Measurements from ENCODE around the gene ZNF140.
A peak's percentile ranks its signal among the peaks of the same experiment; 100 is the strongest.

ZNF140 gene

DNA sequence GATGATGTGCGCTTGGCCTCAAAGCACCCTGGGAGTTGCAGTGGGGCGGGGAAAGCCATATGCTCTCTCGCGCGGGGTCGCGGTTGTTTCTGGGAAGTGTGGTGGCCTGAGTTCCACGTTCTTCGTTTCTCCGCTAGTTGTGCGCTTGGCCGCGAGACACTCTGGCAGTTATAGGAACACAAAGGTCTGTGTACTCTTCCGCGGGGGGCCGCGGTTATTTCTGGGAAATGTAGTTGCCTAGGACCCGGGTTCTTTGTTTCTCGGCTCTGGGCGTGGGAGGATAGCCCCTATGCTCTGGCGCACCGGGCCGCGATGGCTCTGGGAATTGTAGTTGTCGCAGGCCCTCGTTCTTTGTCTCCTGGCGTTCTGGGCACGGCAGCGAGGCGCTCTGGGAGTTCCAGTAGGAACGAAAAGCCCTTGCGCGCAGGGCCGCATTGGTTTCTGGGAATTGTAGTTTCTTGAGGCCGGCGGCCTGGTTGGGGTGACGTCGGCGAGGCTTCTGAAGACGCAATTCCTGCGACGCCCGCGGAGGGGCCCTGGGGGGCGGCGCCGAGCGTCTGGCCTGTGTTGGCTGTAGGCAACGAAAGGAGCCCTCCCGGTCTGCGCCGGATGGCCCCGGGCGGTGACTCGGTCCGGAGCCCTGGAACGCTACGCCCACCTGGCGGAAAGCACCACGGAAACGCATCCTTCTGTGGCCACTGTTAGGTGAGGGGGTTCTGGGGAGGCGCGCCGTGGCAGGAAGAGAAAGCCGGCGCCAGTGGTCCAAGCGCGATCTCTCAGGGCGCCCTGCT, at the start of gene ZNF140:
ZNF140 (plus strand) TSS at position 556 of the 791 bp plus-strand sequence. CDS start 398 bp downstream, outside the sequence.
- peak; percentile 91 for DNase-seq (ENCODE audit: low read depth)

DNA sequence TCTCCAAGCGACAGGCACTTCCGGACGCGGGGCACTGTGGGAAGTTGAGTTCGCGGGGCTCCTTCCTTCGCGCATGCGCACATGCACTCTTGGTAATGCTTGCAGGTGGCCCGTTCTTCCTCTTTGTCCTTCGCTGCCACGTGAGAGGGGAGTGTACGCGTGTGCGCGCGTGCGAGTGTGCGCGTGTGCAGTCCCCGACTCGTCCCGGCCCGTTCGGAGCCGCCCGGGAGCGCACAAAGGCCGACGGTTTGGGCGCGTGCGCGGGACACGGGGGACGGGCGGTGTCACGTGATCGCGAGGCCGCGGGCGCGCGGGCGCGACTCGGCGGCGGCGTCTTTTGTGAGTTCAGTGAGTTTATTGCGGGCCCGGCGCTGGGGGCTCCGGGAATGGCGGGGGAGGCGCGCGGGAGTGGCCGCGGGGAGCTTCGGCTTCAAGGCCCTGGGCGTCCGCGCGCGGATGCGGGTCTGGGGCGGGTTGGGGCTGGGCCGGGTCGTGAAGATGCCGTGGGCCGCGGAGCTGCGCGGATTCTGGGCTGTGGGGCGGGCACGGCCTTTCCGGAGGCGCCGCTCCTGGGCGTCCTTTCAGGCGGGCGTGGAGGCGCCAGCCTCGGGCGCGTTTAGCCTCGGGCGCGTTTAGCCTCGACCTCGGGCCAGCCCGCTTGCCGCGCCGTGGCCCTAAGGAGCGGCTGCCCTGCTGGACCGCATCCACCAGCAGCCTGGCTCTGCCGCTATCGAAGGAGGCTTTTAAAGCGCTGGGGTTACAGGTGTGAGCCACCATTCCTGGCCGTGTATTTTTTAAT, 43.3 kb upstream of the ZNF140 start, which contains the start of gene ZNF84:
ZNF84 (plus strand) TSS at position 303 of the 799 bp plus-strand sequence. CDS start 3,959 bp downstream, outside the sequence.
- peak; percentile 97 for DNase-seq (ENCODE audit: low read depth)

DNA sequence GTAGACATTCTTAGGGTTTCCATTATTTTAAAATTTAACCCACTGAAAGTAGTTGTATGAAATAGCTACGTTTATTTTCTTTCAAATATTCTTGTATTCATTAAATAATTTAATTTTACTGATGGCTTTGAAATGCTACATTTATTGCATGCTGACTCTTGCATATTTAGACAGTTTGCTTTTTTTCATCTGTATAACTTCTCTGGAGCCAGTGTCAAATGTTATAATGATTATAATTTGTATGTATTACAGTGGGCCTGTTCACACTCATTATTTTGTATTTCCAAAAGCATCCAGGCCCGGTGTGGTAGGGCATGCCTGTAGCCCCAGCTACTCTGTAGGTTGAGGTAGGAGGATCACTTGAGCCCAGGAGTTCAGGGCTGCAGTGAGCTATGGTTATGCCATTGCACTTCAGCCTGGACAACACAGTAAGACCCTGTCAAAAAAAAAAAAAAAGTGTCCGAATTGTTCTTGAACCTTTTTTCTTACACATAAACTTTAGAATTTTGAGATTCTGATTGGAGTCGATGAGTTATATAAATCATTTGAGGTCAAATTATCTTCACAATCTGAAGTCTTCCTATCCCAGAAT, 42.5 kb upstream of the ZNF140 start:
- DNase-seq (ENCODE audit: low read depth), result no peak

- DNase-seq (ENCODE audit: low read depth), result no peak
Observed at GRCh38 chr12:133046698-133047097, 34.0 kb upstream of the ZNF140 start.

- no peak for DNase-seq (ENCODE audit: low read depth)
Observed at GRCh38 chr12:133057446-133057845, 23.3 kb upstream of the ZNF140 start.

DNA sequence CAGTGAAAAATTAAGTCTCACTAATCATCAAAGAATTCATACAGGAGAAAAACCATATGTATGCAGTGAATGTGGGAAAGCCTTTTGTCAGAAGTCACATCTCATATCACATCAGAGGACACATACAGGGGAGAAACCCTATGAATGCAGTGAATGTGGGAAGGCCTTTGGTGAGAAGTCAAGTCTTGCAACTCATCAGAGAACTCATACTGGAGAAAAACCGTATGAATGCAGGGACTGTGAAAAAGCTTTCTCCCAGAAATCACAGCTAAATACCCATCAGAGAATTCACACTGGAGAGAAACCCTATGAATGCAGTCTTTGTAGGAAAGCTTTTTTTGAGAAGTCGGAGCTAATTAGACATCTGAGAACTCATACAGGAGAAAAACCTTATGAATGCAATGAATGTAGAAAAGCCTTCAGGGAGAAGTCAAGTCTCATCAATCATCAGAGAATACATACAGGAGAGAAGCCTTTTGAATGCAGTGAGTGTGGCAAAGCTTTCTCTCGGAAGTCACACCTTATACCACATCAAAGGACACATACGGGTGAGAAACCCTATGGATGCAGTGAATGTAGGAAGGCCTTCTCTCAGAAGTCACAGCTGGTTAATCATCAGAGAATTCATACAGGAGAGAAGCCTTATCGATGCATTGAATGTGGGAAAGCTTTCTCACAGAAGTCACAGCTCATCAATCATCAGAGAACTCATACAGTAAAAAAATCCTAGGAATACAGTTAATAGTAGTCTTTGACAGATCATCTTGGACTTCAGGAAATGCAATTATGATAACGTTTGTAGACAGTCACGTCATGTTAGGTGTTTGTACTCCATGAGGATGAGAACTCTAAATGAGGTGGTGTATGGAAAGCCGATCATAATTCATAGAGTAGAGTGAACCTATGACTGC, 22.3 kb upstream of the ZNF140 start:
- DNase-seq (ENCODE audit: low read depth), result no peak

GRCh38 chr12:133061954-133062353, 18.8 kb upstream of the ZNF140 start:
- no peak for DNase-seq (ENCODE audit: low read depth)

DNA sequence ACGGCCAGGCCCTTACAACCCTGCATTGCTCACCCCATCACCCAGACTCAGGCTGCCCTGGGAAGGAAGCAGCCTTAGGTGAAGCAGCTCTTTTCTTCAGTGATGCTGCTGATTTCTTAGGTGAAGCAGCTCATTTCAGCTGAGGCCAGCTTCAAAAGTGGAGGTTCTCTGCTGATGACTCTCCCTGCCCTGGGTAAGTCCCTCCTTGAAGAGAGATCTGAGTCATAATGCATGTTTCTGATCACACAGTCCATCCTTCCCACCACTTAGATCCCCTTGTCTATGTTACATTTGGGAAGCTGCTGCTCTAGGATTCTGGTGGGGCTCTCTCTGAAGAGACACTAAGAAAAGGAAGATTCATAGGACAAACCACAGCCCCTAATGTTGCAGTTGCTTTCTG, 17.2 kb upstream of the ZNF140 start:
- no peak for DNase-seq (ENCODE audit: low read depth)

- DNase-seq (ENCODE audit: low read depth), result no peak
Observed at GRCh38 chr12:133073836-133074235, 6.9 kb upstream of the ZNF140 start.

DNA sequence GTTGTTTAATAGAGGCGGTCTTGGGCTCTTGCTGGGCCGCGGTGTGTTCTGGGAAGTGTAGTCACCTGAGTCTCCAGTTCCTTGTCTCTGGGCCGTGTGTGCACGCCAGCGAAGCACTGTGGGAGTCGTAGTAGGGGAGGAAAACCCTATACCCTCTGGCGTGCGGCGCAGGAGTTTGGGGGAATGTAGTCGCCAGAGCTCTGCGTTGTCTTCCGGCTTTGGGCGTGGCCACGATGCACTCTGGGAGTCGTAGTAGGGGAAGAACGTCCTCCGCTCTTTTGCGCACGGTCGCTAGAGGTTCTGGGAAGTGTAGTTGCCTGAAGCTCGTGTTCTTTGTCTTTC, 726 bp upstream of the ZNF140 start:
- peak; percentile 93 for DNase-seq (ENCODE audit: low read depth)

GRCh38 chr12:133081159-133081780, 547 bp downstream of the ZNF140 start:
- DNase-seq (ENCODE audit: low read depth), result no peak

DNA sequence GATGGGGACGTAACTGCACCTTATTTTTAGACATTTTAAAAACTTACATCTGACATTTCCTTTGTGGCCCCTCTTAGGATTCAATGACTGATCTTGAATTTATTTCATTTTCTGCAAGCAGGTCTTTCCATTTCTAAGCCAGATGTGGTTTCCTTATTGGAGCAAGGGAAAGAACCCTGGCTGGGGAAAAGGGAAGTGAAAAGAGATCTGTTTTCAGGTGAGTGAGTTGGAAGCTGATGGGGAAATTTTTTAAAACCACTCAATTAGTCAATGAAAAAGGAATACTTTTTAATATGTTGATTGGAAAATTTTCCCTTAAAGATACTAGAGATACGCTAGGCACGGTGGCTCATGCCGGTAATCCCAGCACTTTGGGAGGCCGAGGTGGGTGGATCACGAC, 2.6 kb downstream of the ZNF140 start:
- no peak for DNase-seq (ENCODE audit: low read depth)

- DNase-seq (ENCODE audit: low read depth), result no peak
Observed at GRCh38 chr12:133105620-133106019, 24.9 kb downstream of the ZNF140 start.

DNA sequence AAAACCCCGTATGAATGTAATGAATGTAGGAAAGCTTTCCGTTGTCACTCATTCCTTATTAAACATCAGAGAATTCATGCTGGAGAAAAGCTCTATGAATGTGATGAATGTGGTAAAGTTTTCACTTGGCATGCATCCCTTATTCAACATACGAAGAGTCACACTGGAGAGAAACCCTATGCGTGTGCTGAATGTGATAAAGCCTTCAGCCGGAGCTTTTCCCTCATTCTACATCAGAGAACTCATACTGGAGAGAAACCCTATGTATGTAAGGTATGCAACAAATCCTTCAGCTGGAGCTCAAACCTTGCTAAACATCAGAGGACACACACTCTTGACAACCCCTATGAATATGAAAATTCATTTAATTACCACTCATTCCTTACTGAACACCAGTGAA, 25.5 kb downstream of the ZNF140 start:
- no peak for DNase-seq (ENCODE audit: low read depth)

- DNase-seq (ENCODE audit: low read depth), result no peak
Observed at GRCh38 chr12:133107121-133107520, 26.4 kb downstream of the ZNF140 start.

DNA sequence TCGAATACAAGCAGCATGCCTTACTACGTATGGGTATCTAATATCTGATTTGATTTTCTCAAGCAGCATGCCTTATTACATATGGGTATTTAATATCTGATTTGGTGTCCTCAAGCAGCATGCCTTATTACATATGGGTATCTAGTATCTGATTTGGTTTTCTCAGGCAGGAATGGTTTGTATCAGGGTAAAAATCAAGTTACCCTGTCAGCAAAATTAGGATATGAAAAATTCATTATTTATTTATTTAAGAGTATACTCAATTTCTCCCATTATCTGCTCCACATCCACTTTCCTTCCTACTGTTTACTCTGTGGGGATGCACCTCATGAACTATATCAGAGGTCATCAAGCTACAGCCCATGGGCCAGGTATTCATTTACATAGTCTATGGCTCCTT, 27.4 kb downstream of the ZNF140 start:
- no peak for DNase-seq (ENCODE audit: low read depth)

GRCh38 chr12:133120385-133121191, 39.9 kb downstream of the ZNF140 start:
- no peak for DNase-seq (ENCODE audit: low read depth)

GRCh38 chr12:133124674-133125073, 44.0 kb downstream of the ZNF140 start:
- DNase-seq (ENCODE audit: low read depth), result no peak

- DNase-seq (ENCODE audit: low read depth), result no peak
Observed at GRCh38 chr12:133129368-133130037, 48.8 kb downstream of the ZNF140 start.

Measured in activated T-helper 9 cell treated with anti-CD3 and anti-CD28 coated beads, Interleukin-2, amount 50 U/mL, for 16 hours (primary cell).